ENCODE measurements around the gene SCP2D1.

DNA sequence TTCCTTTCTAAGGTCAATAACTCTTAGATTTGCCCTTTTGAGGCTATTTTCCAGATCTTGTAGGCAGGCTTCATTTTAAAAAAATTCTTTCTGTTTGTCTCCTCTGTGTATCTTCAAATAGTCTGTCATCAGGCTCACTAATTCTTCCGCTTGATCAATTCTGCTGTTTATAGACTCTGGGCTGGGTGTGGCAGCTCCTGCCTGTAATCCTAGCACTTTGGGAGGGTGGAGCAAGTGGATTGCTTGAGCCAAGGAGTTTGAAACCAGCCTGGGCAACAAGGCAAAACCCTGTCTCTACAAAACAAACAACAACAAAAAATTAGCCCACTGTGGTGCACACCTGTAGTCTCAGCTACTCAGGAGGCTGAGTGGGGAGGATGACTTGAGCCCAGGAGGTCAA lies 40.0 kb upstream of the SCP2D1 start:
- no peak for TF ChIP-seq NANOG (IDR thresholded peaks at IDR 0.05; ENCODE audit: borderline replicate concordance)
- TF ChIP-seq EZH2phosphoT487 (IDR thresholded peaks at IDR 0.05; ENCODE audit: unreplicated experiment), result no peak
- TF ChIP-seq, protein P1, sequence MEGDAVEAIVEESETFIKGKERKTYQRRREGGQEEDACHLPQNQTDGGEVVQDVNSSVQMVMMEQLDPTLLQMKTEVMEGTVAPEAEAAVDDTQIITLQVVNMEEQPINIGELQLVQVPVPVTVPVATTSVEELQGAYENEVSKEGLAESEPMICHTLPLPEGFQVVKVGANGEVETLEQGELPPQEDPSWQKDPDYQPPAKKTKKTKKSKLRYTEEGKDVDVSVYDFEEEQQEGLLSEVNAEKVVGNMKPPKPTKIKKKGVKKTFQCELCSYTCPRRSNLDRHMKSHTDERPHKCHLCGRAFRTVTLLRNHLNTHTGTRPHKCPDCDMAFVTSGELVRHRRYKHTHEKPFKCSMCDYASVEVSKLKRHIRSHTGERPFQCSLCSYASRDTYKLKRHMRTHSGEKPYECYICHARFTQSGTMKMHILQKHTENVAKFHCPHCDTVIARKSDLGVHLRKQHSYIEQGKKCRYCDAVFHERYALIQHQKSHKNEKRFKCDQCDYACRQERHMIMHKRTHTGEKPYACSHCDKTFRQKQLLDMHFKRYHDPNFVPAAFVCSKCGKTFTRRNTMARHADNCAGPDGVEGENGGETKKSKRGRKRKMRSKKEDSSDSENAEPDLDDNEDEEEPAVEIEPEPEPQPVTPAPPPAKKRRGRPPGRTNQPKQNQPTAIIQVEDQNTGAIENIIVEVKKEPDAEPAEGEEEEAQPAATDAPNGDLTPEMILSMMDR (conservative IDR thresholded peaks at IDR 0.05; ENCODE audit: low read depth in 2 of 2), result no peak
- TF ChIP-seq, protein P2, sequence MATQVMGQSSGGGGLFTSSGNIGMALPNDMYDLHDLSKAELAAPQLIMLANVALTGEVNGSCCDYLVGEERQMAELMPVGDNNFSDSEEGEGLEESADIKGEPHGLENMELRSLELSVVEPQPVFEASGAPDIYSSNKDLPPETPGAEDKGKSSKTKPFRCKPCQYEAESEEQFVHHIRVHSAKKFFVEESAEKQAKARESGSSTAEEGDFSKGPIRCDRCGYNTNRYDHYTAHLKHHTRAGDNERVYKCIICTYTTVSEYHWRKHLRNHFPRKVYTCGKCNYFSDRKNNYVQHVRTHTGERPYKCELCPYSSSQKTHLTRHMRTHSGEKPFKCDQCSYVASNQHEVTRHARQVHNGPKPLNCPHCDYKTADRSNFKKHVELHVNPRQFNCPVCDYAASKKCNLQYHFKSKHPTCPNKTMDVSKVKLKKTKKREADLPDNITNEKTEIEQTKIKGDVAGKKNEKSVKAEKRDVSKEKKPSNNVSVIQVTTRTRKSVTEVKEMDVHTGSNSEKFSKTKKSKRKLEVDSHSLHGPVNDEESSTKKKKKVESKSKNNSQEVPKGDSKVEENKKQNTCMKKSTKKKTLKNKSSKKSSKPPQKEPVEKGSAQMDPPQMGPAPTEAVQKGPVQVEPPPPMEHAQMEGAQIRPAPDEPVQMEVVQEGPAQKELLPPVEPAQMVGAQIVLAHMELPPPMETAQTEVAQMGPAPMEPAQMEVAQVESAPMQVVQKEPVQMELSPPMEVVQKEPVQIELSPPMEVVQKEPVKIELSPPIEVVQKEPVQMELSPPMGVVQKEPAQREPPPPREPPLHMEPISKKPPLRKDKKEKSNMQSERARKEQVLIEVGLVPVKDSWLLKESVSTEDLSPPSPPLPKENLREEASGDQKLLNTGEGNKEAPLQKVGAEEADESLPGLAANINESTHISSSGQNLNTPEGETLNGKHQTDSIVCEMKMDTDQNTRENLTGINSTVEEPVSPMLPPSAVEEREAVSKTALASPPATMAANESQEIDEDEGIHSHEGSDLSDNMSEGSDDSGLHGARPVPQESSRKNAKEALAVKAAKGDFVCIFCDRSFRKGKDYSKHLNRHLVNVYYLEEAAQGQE (IDR thresholded peaks at IDR 0.05; ENCODE audit: unreplicated experiment), result no peak
- TF ChIP-seq ZNF331 (CRISPR knock-in tag; IDR thresholded peaks at IDR 0.05; ENCODE audit: low read depth), result no peak
- no peak for TF ChIP-seq POLR2AphosphoS5 (IDR thresholded peaks at IDR 0.05; ENCODE audit: low read depth)
- TF ChIP-seq EZH2 (IDR thresholded peaks at IDR 0.05; ENCODE audit: low read depth, unreplicated experiment), result no peak
- TF ChIP-seq, protein P3, sequence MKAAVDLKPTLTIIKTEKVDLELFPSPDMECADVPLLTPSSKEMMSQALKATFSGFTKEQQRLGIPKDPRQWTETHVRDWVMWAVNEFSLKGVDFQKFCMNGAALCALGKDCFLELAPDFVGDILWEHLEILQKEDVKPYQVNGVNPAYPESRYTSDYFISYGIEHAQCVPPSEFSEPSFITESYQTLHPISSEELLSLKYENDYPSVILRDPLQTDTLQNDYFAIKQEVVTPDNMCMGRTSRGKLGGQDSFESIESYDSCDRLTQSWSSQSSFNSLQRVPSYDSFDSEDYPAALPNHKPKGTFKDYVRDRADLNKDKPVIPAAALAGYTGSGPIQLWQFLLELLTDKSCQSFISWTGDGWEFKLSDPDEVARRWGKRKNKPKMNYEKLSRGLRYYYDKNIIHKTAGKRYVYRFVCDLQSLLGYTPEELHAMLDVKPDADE (IDR thresholded peaks at IDR 0.05), result no peak
- no peak for TF ChIP-seq STAT1 (IDR thresholded peaks at IDR 0.05; ENCODE audit: unreplicated experiment)
- TF ChIP-seq ZNF114 (CRISPR knock-in tag; IDR thresholded peaks at IDR 0.05), result no peak
- TF ChIP-seq CREB1 (CRISPR knock-in tag; IDR thresholded peaks at IDR 0.05; ENCODE audit: low read depth), result no peak
- TF ChIP-seq JUNB (IDR thresholded peaks at IDR 0.05; ENCODE audit: unreplicated experiment), result no peak

Measured in GM23338 (cell line).